H1 (cell line): ENCODE measurements around the gene METTL8. TPM values are rescaled to one million over a fixed set of nuclear protein-coding genes. Genes with fewer than 3 reads are reported as not detected.

Experiments used
- CTCF ChIA-PET: fragments of 300-600 bp; sonication (Branson Sonifier 250); formaldehyde crosslinking; loops from one replicate; lab custom pipeline; 2021; ENCODE audit not compliant: partially characterized antibody; lab: Charles Lee
- POLR2A ChIA-PET: fragments of 300-600 bp; sonication (Branson Sonifier 250); formaldehyde crosslinking; loops from one replicate; lab custom pipeline; 2021; ENCODE audit warnings: inconsistent platforms; ENCODE audit not compliant: partially characterized antibody; lab: Charles Lee
- DNase-seq, 2 experiments: peaks; one replicate each; pipeline versions ENCODE4 v3.0.0 to v3.0.0-alpha.2; 2010 to 2022; ENCODE audit warnings: low spot score in 2 of 2, low read depth in 1 of 2, mixed read lengths in 1 of 2
- FAIRE-seq: peaks from 2 replicates; lab custom pipeline; 2011; peaks lifted over from hg19 to GRCh38; lab: Jason Lieb, UNC
- H2AFZ ChIP-seq: 2 replicates; pipeline ENCODE4 v1.8.1; 2012; ENCODE audit warnings: low read length, inconsistent platforms
- H2AK5ac ChIP-seq: 2 replicates; pipeline ENCODE4 v1.6.1; 2013; ENCODE audit warnings: low read depth, low read length
- H2BK120ac ChIP-seq: replicated peaks from 2 replicates; pipeline ENCODE3; 2013; ENCODE audit warnings: low read depth, low read length, inconsistent platforms
- H2BK12ac ChIP-seq: 2 replicates; pipeline ENCODE4 v1.6.1; 2013; ENCODE audit warnings: low read depth, low read length
- H2BK15ac ChIP-seq: 2 replicates; pipeline ENCODE4 v1.6.1; 2013; ENCODE audit warnings: low read length
- H2BK20ac ChIP-seq: 2 replicates; pipeline ENCODE4 v1.6.1; 2013; ENCODE audit warnings: low read length
- H2BK5ac ChIP-seq: 2 replicates; pipeline ENCODE4 v1.6.1; 2013; ENCODE audit warnings: low read depth, low read length
- H3K14ac ChIP-seq: 2 replicates; pipeline ENCODE4 v1.6.1; 2013; ENCODE audit warnings: inconsistent platforms; ENCODE audit not compliant: insufficient read length
- H3K18ac ChIP-seq: 2 replicates; pipeline ENCODE4 v1.6.1; 2013; ENCODE audit warnings: low read length; ENCODE audit errors: extremely low read depth
- H3K23ac ChIP-seq: 2 replicates; pipeline ENCODE4 v1.6.1; 2013; ENCODE audit warnings: inconsistent platforms; ENCODE audit not compliant: insufficient read length
- H3K23me2 ChIP-seq: 2 replicates; pipeline ENCODE4 v1.6.1; 2013; ENCODE audit warnings: low read depth, low read length
- H3K27ac ChIP-seq: 2 replicates; pipeline ENCODE4 v1.6.1; 2011; ENCODE audit warnings: low read depth, low read length, inconsistent platforms
- H3K27me3 ChIP-seq, 4 experiments: replicated peaks in 1 of 4; 1 replicate in 1 of 4; 2 replicates in 3 of 4; pipeline versions ENCODE4 v1.6.1 to v1.8.1; 2011 to 2013; ENCODE audit warnings: low read length in 3 of 4, mild to moderate bottlenecking in 3 of 4, inconsistent platforms in 2 of 4, mixed read lengths in 2 of 4, moderate library complexity in 1 of 4; ENCODE audit not compliant: control insufficient read depth in 3 of 4, insufficient read depth in 3 of 4; ENCODE audit errors: extremely low read depth in 1 of 4
- H3K36me3 ChIP-seq, 4 experiments: 2 replicates each; pipeline versions ENCODE4 v1.6.1 to v1.8.1; 2011 to 2013; ENCODE audit warnings: mild to moderate bottlenecking in 4 of 4, low read length in 3 of 4, moderate library complexity in 2 of 4, control low read depth in 1 of 4, inconsistent platforms in 1 of 4; ENCODE audit not compliant: insufficient read depth in 4 of 4, control insufficient read depth in 2 of 4
- H3K4ac ChIP-seq: replicated peaks from 2 replicates; pipeline ENCODE3; 2013; ENCODE audit warnings: low read length, low read depth, mixed read lengths, inconsistent platforms; ENCODE audit not compliant: insufficient read length
- H3K4me1 ChIP-seq, 4 experiments: replicated peaks in 1 of 4; 1 replicate in 1 of 4; 2 replicates in 3 of 4; pipeline versions ENCODE4 v1.6.1 to v1.8.1; 2011 to 2013; ENCODE audit warnings: low read length in 3 of 4, inconsistent platforms in 2 of 4, mixed read lengths in 1 of 4; ENCODE audit not compliant: insufficient read depth in 4 of 4, control insufficient read depth in 3 of 4
- H3K4me2 ChIP-seq, 2 experiments: 2 replicates each; pipeline versions ENCODE4 v1.6.1 to v1.8.1; 2011 to 2013; ENCODE audit warnings: low read depth in 2 of 2, low read length in 2 of 2, control low read depth in 1 of 2, inconsistent platforms in 1 of 2, mild to moderate bottlenecking in 1 of 2; ENCODE audit not compliant: insufficient read depth in 1 of 2
- H3K4me3 ChIP-seq, 4 experiments: fragments of 200-600, 300-600 bp in 1 of 4; sonication (generic), shearing (Covaris generic), sonication (Bioruptor Twin) in 1 of 4; 2 replicates each; pipeline versions ENCODE4 v1.5.1 to v1.8.1; 2011 to 2016; ENCODE audit warnings: low read length in 4 of 4, low read depth in 3 of 4, control low read depth in 2 of 4, inconsistent platforms in 2 of 4, mild to moderate bottlenecking in 2 of 4, mixed read lengths in 1 of 4, moderate library complexity in 1 of 4; ENCODE audit not compliant: insufficient read depth in 2 of 4; ENCODE audit errors: extremely low read depth in 1 of 4
- H3K56ac ChIP-seq: replicated peaks from 2 replicates; pipeline ENCODE3; 2013; ENCODE audit warnings: low read depth, mild to moderate bottlenecking, mixed read lengths, low read length, inconsistent platforms; ENCODE audit not compliant: insufficient read length
- H3K79me1 ChIP-seq: 2 replicates; pipeline ENCODE4 v1.6.1; 2013; ENCODE audit warnings: low read depth, low read length, control low read depth
- H3K79me2 ChIP-seq, 2 experiments: 2 replicates each; pipeline versions ENCODE4 v1.6.1 to v1.8.1; 2012 to 2013; ENCODE audit warnings: low read length in 2 of 2, mild to moderate bottlenecking in 2 of 2, inconsistent platforms in 1 of 2; ENCODE audit not compliant: insufficient read depth in 2 of 2, control insufficient read depth in 1 of 2
- H3K9ac ChIP-seq, 4 experiments: replicated peaks in 1 of 4; 1 replicate in 1 of 4; 2 replicates in 3 of 4; pipeline versions ENCODE4 v1.6.1 to v1.8.1; 2011 to 2013; ENCODE audit warnings: low read depth in 3 of 4, low read length in 3 of 4, control low read depth in 2 of 4, mild to moderate bottlenecking in 2 of 4, moderate library complexity in 2 of 4, inconsistent platforms in 1 of 4; ENCODE audit errors: extremely low read depth in 1 of 4
- H3K9me3 ChIP-seq, 2 experiments: 2 replicates each; pipeline versions ENCODE4 v1.6.1 to v1.8.1; 2012 to 2013; ENCODE audit warnings: mild to moderate bottlenecking in 2 of 2, moderate library complexity in 2 of 2, control low read depth in 1 of 2, inconsistent platforms in 1 of 2, low read depth in 1 of 2, low read length in 1 of 2, mixed read lengths in 1 of 2; ENCODE audit not compliant: insufficient read depth in 2 of 2
- H4K20me1 ChIP-seq, 2 experiments: replicated peaks in 1 of 2; 2 replicates each; pipeline versions ENCODE3 to v1.8.1; 2011 to 2013; ENCODE audit warnings: inconsistent platforms in 2 of 2, low read length in 2 of 2, mild to moderate bottlenecking in 1 of 2; ENCODE audit not compliant: insufficient read depth in 2 of 2, control insufficient read depth in 1 of 2
- H4K5ac ChIP-seq: 2 replicates; pipeline ENCODE4 v1.6.1; 2013; ENCODE audit warnings: low read length, low read depth, mixed read lengths, inconsistent platforms; ENCODE audit not compliant: insufficient read length
- H4K8ac ChIP-seq: 2 replicates; pipeline ENCODE4 v1.8.0; 2013; ENCODE audit warnings: mild to moderate bottlenecking, moderate library complexity, low read length, inconsistent platforms; ENCODE audit not compliant: insufficient read depth; ENCODE audit errors: extremely low read depth
- H4K91ac ChIP-seq: replicated peaks from 2 replicates; pipeline ENCODE3; 2013; ENCODE audit warnings: low read length, mixed read lengths, inconsistent platforms; ENCODE audit not compliant: insufficient read length
- CHD2 ChIP-seq: IDR thresholded peaks from 2 replicates; pipeline ENCODE4 v1.6.1; 2012; ENCODE audit warnings: low read length, improper control_type of control experiment
- FOSL1 ChIP-seq: IDR thresholded peaks from 2 replicates; pipeline ENCODE4 v1.6.1; 2011; ENCODE audit warnings: mild to moderate bottlenecking, low read depth, low read length, moderate library complexity; ENCODE audit not compliant: insufficient read depth
- NANOG ChIP-seq: IDR thresholded peaks from 2 replicates; pipeline ENCODE4 v1.6.1; 2011; ENCODE audit warnings: low read length, low read depth, mild to moderate bottlenecking, inconsistent platforms; ENCODE audit not compliant: insufficient read depth, poor library complexity, severe bottlenecking
- NRF1 ChIP-seq: IDR thresholded peaks from 2 replicates; pipeline ENCODE4 v1.6.1; 2011; ENCODE audit warnings: mild to moderate bottlenecking, low read depth, low read length, improper control_type of control experiment
- POU5F1 ChIP-seq: IDR thresholded peaks from 2 replicates; pipeline ENCODE4 v1.6.1; 2011; ENCODE audit warnings: low read depth, mild to moderate bottlenecking, low read length, moderate library complexity
- TBP ChIP-seq: IDR thresholded peaks from 2 replicates; pipeline ENCODE4 v1.6.1; 2011; ENCODE audit warnings: low read depth, low read length, improper control_type of control experiment
- WGBS, 2 experiments: shearing (Covaris generic) in 1 of 2; methylation state at CpG; one replicate each; pipeline versions ENCODE4 v1.1.6 to v1.1.7; 2013 to 2015; ENCODE audit warnings: low lambda C conversion rate in 2 of 2, mixed read lengths in 2 of 2, inconsistent platforms in 1 of 2, low coverage in 1 of 2, missing lambda C conversion rate in 1 of 2; ENCODE audit not compliant: insufficient replicate concordance in 2 of 2, insufficient coverage in 1 of 2, insufficient read length in 1 of 2; ENCODE audit errors: extremely low coverage in 1 of 2, missing lambda C conversion rate in 1 of 2; 5-methylcytosine and 5-hydroxymethylcytosine counted together
- polyA plus RNA-seq, 7 experiments: library from polyadenylated mRNA; depleted of rRNA in 3 of 7; stranded (reverse) in 5 of 7; unstranded in 2 of 7; fragments of >200 nt in 5 of 7; fragments of 200-250 nt in 2 of 7; gene quantifications; 1 replicate in 5 of 7; 2 replicates in 1 of 7; 4 replicates in 1 of 7; pipeline versions ENCODE4 v1.2.1 to v1.2.3, GENCODE V29; 2011 to 2013; ENCODE audit warnings: missing spikeins in 2 of 7, mixed read lengths in 2 of 7
- total RNA-seq: library from RNA; stranded (reverse); fragmentation: NEBNext Ultra II Directional; extraction: Animal tissue kit (Norgen Biotek cat#: 25700); gene quantifications from 2 replicates; pipeline ENCODE4 v1.2.1, GENCODE V29; 2021

The METTL8 gene
- total and polyA plus RNA-seq, 2 of the 8 experiments (the other 6 are each of a cell fraction or from before 2014, with no cell fraction given), result 17.6 to 79.7 TPM

- no peak overlapping the region for H2BK12ac ChIP-seq
- no peak overlapping the region for H3K4me2 ChIP-seq
- H2AFZ ChIP-seq, result no peak overlapping the region
- no peak for DNase-seq
- ChIA-PET POLR2A (interaction anchor here (1.1 to 1.5 kb wide), 4 partner anchors 13 to 121 kb away, joined by 3 to 5 read pairs (median 3); partner anchors contain the start of gene CYBRD1), CTCF (interaction anchor here (1.3 kb wide), 1 partner anchor 32 kb away, joined by 6 read pairs; no protein-coding TSS in a partner anchor)
- H3K18ac ChIP-seq, result no peak overlapping the region
- no peak overlapping the region for H3K9ac ChIP-seq
- H3K27me3 ChIP-seq, result no peaks in the 10 kb centered on the region
- H2BK120ac ChIP-seq, result no peak overlapping the region
- H3K4me1 ChIP-seq, result peaks cover 0 to 11% (median 3%) of the 10 kb centered on the region in 4 experiments; a peak in 4 of 7 replicates
- H3K79me1 ChIP-seq, result no peaks in the 10 kb centered on the region
- H2BK5ac ChIP-seq, result no peak overlapping the region
- peaks cover 4 to 8% of the 10 kb centered on the region in 2 experiments; a peak in 3 of 4 replicates for H3K9me3 ChIP-seq
- no peak overlapping the region for H4K8ac ChIP-seq
- H3K4me3 ChIP-seq, result no peak overlapping the region
- H2BK20ac ChIP-seq, result no peak overlapping the region
- H3K23ac ChIP-seq, result no peak overlapping the region
- no peak overlapping the region for H3K27ac ChIP-seq
- H4K91ac ChIP-seq, result no peak overlapping the region
- WGBS, 2 experiments, result 72% methylated on average over 3 of the region's 3 CpGs; no CpG with 5 or more reads in 1 of the 2 experiments
- H3K36me3 ChIP-seq, result peaks cover 0 to 9% (median 0%) of the 10 kb centered on the region in 4 experiments; a peak in 2 of 8 replicates
- H3K23me2 ChIP-seq, result no peaks in the 10 kb centered on the region
- no peak overlapping the region for H2AK5ac ChIP-seq
- H3K4ac ChIP-seq, result no peak overlapping the region
- no peak overlapping the region for H3K56ac ChIP-seq
- H4K20me1 ChIP-seq, result no peaks in the 10 kb centered on the region
- H3K79me2 ChIP-seq, result peaks cover 0 to 92% of the 10 kb centered on the region in 2 experiments; a peak in 3 of 4 replicates
- H2BK15ac ChIP-seq, result no peak overlapping the region
- TF ChIP-seq TBP (no peak), POU5F1 (no peak), FOSL1 (no peak), NANOG (no peak), CHD2 (no peak), NRF1 (no peak)
- TF ChIP-seq, all 59 proteins: peak for 0
- H3K14ac ChIP-seq, result no peak overlapping the region
- H4K5ac ChIP-seq, result no peak overlapping the region
- FAIRE-seq, result no peak
These were observed 33.4 kb downstream of the METTL8 start for GRCh38 chr2:171400395-171400794.
